GM18519 (cell line): ENCODE results near the gene PACS1.

Source experiments
- ATAC-seq: cut with Tn5 transposase; IDR thresholded peaks from one replicate; pipeline ENCODE4 v1.9.1; 2021; ENCODE audit warnings: mild to moderate bottlenecking, moderate library complexity; ENCODE audit not compliant: unreplicated experiment, low FRiP score

Gene PACS1

GRCh38 chr11:66293777-66294625 is 223.9 kb downstream of the PACS1 start:
- ATAC-seq = no peak
